Stomach smooth muscle (tissue), 2 donors: ENCODE measurements around the gene SIX3.

Experiments used
- H3K27ac ChIP-seq: one replicate; pipeline ENCODE4 v1.7.0; 2013; ENCODE audit warnings: mild to moderate bottlenecking, low read length, inconsistent platforms
- H3K27me3 ChIP-seq, 2 donors: one replicate each; pipeline ENCODE4 v1.7.0; 2013; ENCODE audit warnings: low read length in 2 of 2; ENCODE audit not compliant: insufficient read depth in 2 of 2, control insufficient read depth in 1 of 2
- H3K36me3 ChIP-seq, 2 donors: one replicate each; pipeline ENCODE4 v1.7.0; 2013; ENCODE audit warnings: low read length in 2 of 2; ENCODE audit not compliant: control insufficient read depth in 2 of 2, insufficient read depth in 2 of 2
- H3K4me1 ChIP-seq: one replicate; pipeline ENCODE4 v1.7.0; 2013; ENCODE audit warnings: low read length; ENCODE audit not compliant: control insufficient read depth, insufficient read depth
- H3K4me3 ChIP-seq, 2 donors: one replicate each; pipeline ENCODE4 v1.7.0; 2013; ENCODE audit warnings: low read length in 2 of 2
- H3K9ac ChIP-seq, 2 donors: one replicate each; pipeline ENCODE4 v1.7.0; 2013; ENCODE audit warnings: low read length in 2 of 2, mild to moderate bottlenecking in 1 of 2
- H3K9me3 ChIP-seq, 2 donors: one replicate each; pipeline ENCODE4 v1.7.0; 2013; ENCODE audit warnings: low read length in 2 of 2; ENCODE audit not compliant: control insufficient read depth in 2 of 2
- donor health status: healthy.
- donor health status: Pancreatic carcinoma.

Gene SIX3

DNA sequence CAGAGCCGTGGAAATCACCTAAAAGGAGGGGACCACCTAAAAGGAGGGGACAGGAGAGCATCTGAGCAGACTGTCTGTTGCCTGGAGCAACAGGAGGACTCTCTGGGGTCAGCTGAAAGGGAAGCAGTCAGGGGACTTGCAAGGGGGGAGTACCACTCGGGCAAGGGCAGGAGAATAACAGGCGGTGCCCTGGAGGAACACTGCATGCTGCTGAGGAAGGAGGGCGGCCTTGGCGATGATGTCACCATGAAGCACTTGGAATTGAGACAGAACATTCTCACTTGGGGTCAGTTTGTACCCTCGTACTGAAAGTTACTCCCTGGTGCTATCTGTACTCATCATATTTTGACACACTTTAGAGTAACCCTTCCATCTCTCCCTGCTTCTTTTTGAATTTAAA lies 18.4 kb downstream of the SIX3 start:
- Histone ChIP-seq H3K4me3 (no peak overlapping the region), H3K9ac (no peak overlapping the region), H3K27ac (no peak overlapping the region), H3K4me1 (peaks cover 15% of the 10 kb centered on the region), H3K9me3 (no peaks in the 10 kb centered on the region), H3K36me3 (no peaks in the 10 kb centered on the region), H3K27me3 (peaks cover 16 to 26% of the 10 kb centered on the region in 2 donors)

- Histone ChIP-seq H3K36me3 (no peaks in the 10 kb centered on the region), H3K27ac (no peak overlapping the region), H3K4me3 (no peak overlapping the region), H3K9ac (no peak overlapping the region), H3K4me1 (peaks cover 4% of the 10 kb centered on the region), H3K9me3 (no peaks in the 10 kb centered on the region), H3K27me3 (peaks cover 9 to 21% of the 10 kb centered on the region in 2 donors)
Measured at GRCh38 chr2:44960871-44961270, 19.4 kb downstream of the SIX3 start.

- Histone ChIP-seq H3K27me3 (peaks cover 13 to 15% of the 10 kb centered on the region in 2 donors), H3K4me3 (no peak overlapping the region), H3K27ac (no peak overlapping the region), H3K9me3 (no peaks in the 10 kb centered on the region), H3K36me3 (no peaks in the 10 kb centered on the region), H3K4me1 (no peaks in the 10 kb centered on the region), H3K9ac (no peak overlapping the region)
Measured at GRCh38 chr2:44962176-44962695, 20.7 kb downstream of the SIX3 start.

DNA sequence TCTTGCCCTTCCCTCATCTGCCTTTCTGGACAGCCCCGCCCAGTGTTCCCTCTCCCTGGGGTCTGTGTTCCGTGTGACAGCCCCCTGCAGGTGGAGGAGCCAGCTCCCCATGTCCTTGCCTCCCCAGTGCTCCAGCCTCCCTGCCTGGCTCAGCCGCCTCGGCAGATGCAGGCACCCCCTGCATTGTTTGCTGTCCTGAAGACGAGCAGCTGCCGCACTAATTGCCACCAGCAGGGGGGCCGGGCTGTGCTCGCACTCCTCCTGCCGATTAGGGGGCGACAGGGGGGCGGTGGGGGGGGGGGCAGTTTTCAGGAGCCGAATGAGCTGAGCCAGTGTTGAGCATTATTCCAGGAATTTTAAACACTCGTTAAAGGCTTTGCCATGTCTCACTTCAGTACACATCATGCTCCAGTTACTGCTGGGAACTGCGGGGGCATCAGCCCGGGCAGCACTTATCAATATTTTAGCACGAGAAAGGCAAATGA lies 23.3 kb downstream of the SIX3 start:
- Histone ChIP-seq H3K4me3 (no peak overlapping the region), H3K27ac (no peak overlapping the region), H3K4me1 (no peaks in the 10 kb centered on the region), H3K36me3 (no peaks in the 10 kb centered on the region), H3K9me3 (no peaks in the 10 kb centered on the region), H3K9ac (no peak overlapping the region), H3K27me3 (peaks cover 10 to 19% of the 10 kb centered on the region in 2 donors)

- Histone ChIP-seq H3K9me3 (no peaks in the 10 kb centered on the region), H3K9ac (no peak overlapping the region), H3K27ac (no peak overlapping the region), H3K27me3 (peaks cover 12 to 21% of the 10 kb centered on the region in 2 donors), H3K4me1 (no peaks in the 10 kb centered on the region), H3K4me3 (no peak overlapping the region), H3K36me3 (no peaks in the 10 kb centered on the region)
Measured at GRCh38 chr2:44965684-44966083, 24.2 kb downstream of the SIX3 start.

DNA sequence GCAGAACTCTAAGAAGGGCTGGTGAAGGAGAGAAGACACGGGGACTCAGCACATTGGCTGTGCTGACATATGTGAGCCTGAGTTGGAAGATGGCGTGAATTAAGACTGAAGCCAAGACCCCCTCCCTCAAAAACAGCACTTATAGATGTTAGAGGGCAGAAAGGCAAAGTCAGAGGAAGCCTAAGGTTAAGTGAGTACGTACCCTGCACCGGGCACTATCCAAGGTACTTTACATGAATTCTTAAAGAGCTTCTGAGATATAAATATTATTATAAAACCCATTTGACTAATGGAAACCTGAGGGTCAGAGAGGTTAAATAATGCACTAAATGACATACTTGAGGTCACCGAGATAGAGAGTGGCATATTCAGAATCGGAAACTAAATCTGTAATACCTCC lies 25.6 kb downstream of the SIX3 start:
- no peaks in the 10 kb centered on the region for H3K36me3 ChIP-seq
- H3K9me3 ChIP-seq = no peaks in the 10 kb centered on the region
- H3K27me3 ChIP-seq = peaks cover 12 to 14% of the 10 kb centered on the region in 2 donors
- H3K9ac ChIP-seq = no peak overlapping the region
- H3K27ac ChIP-seq = no peak overlapping the region
- no peak overlapping the region for H3K4me3 ChIP-seq
- no peaks in the 10 kb centered on the region for H3K4me1 ChIP-seq

DNA sequence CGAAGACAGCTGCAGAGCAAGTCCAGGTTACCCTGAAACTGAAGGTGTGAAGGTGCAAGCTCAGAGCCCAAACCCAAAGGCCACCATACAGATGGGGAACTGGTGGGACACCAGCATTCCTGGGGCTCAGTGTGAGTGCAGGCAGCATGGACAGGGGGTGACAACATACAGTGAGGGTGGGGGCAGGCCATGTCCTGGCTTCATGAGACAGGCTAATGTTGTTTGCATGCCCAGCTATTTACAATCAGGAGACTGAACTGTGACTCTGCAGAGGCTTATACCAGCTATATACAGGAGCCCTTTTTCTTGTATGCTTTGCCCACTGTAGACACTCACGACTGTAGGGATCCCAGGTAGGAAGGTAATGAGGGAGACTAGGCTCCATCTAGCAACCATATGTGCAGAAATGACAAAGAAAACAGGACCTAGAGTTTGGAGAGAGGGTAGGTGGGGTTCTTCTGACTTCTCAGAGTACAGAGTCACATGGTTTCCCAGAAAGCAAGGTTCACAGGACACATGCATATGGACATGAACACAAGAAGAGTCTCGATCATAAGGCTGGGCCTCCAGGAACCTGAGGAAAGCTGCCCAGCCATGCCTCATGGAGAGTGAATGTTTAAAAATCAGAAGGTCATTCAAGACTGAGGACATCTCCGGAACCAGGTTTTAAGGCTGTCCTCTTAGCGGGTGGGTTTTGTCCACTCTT lies 26.4 kb downstream of the SIX3 start:
- Histone ChIP-seq H3K9ac (no peak overlapping the region), H3K4me3 (no peak overlapping the region), H3K27ac (no peak overlapping the region), H3K36me3 (no peaks in the 10 kb centered on the region), H3K9me3 (no peaks in the 10 kb centered on the region), H3K4me1 (no peaks in the 10 kb centered on the region), H3K27me3 (peaks cover 12 to 13% of the 10 kb centered on the region in 2 donors)

DNA sequence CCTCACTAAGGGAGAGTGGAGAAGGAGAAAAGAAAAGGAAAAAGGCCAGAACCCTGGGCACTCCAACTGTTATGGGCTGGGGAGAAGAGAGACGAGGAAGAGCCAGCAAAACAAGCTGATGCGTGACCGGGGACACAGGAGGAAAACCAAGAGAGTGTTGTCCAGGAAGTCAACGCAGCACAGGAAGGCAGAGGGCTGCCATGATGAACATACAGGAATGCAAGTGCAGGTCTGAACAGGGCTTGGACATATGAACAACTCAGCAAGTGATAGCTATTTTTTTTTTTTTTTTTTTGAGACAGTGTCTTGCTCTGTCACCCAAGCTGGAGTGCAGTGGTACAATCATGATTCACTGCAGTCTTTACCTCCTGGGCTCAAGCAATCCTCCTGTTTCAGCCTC lies 28.4 kb downstream of the SIX3 start:
- Histone ChIP-seq H3K27ac (no peak overlapping the region), H3K9ac (no peak overlapping the region), H3K36me3 (no peaks in the 10 kb centered on the region), H3K9me3 (no peaks in the 10 kb centered on the region), H3K4me1 (no peaks in the 10 kb centered on the region), H3K27me3 (peaks cover 12 to 16% of the 10 kb centered on the region in 2 donors), H3K4me3 (no peak overlapping the region)

DNA sequence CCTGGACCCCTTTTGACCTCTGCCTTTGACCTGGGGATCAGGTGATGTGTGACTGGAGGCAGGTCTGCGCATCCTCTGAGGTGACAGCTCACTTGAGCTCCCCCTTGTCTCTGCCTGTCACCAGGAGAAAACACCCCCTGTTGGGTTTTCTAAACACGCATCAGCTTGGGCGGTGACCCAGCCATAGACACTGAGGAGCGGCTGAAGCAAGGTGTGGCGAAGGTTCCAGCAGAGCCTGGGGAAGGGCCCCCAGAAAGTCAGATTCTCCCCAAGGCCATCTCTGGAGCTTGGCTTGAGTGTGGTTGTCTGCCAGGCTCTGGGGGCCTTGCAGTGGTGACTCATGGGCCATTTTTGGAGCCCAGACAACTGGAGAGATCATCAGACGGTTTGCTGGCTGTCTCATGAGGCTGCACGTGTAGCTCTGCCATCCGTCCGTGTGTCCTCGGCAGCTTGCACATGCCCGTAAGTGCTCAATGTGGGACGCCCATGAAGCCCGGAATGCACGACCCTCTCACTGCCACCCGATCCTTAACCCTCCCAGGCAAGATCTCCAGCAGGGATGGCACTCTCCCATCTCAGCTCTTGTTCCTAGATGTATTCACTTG lies 29.4 kb downstream of the SIX3 start:
- no peaks in the 10 kb centered on the region for H3K4me1 ChIP-seq
- no peaks in the 10 kb centered on the region for H3K36me3 ChIP-seq
- H3K27ac ChIP-seq = no peak overlapping the region
- H3K9ac ChIP-seq = no peak overlapping the region
- peaks cover 9 to 17% of the 10 kb centered on the region in 2 donors for H3K27me3 ChIP-seq
- H3K4me3 ChIP-seq = no peak overlapping the region
- no peaks in the 10 kb centered on the region for H3K9me3 ChIP-seq

DNA sequence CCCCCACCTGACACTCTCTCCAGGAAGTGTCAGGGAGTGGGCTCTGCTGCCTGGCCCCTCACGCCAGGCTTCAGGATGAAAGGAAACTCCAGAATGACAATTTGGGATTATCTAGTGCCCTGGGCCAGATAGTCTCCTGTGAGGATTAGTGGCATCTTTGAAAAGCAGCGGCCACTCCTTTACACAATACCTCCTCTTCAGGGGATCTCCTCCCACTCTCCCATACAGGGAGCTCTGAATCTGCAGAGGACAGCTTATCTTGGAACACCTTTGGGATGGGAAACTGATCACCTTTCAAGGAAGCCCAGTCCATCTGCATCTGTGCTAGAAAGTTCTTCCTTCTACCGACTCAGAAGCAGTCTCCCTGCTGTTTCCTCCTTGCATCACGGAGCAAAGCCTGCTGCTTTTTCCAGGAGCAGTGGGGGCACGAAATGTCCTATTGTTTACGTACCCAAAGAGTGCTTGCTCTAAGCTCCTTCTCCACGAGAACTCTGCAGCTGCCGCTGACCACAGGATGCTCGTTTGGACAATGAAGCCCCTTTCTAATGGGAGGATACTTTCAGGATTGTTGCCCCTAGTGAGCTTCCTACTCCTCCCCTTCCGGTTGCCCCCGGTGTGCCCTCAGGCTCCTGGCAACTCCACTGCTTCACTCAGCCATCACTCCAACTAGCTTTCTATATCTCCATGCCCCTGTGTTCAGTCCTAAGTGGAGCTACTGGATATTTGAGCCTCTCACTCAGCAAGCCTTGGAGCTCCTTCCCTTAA lies 31.5 kb downstream of the SIX3 start:
- Histone ChIP-seq H3K9ac (no peak overlapping the region), H3K36me3 (no peaks in the 10 kb centered on the region), H3K9me3 (no peaks in the 10 kb centered on the region), H3K4me3 (no peak overlapping the region), H3K27me3 (peaks cover 3 to 17% of the 10 kb centered on the region in 2 donors), H3K4me1 (no peaks in the 10 kb centered on the region), H3K27ac (no peak overlapping the region)
